Measurements from ENCODE around the gene PTGES3L. TPM values are rescaled to one million over a fixed set of nuclear protein-coding genes. Genes with fewer than 3 reads are reported as not detected.

The PTGES3L gene
- total RNA-seq, 1 experiment from 2014 or later, result 0.74 TPM

- peaks cover 3% of the 10 kb centered on the region for H3K36me3 ChIP-seq (ENCODE audit: control insufficient read depth, insufficient read depth, low read length)
- BruUV-seq (replicated peaks), result no TSS peak
- no peak for TF ChIP-seq CTCF (IDR thresholded peaks at IDR 0.05)
- TF ChIP-seq, protein P1, sequence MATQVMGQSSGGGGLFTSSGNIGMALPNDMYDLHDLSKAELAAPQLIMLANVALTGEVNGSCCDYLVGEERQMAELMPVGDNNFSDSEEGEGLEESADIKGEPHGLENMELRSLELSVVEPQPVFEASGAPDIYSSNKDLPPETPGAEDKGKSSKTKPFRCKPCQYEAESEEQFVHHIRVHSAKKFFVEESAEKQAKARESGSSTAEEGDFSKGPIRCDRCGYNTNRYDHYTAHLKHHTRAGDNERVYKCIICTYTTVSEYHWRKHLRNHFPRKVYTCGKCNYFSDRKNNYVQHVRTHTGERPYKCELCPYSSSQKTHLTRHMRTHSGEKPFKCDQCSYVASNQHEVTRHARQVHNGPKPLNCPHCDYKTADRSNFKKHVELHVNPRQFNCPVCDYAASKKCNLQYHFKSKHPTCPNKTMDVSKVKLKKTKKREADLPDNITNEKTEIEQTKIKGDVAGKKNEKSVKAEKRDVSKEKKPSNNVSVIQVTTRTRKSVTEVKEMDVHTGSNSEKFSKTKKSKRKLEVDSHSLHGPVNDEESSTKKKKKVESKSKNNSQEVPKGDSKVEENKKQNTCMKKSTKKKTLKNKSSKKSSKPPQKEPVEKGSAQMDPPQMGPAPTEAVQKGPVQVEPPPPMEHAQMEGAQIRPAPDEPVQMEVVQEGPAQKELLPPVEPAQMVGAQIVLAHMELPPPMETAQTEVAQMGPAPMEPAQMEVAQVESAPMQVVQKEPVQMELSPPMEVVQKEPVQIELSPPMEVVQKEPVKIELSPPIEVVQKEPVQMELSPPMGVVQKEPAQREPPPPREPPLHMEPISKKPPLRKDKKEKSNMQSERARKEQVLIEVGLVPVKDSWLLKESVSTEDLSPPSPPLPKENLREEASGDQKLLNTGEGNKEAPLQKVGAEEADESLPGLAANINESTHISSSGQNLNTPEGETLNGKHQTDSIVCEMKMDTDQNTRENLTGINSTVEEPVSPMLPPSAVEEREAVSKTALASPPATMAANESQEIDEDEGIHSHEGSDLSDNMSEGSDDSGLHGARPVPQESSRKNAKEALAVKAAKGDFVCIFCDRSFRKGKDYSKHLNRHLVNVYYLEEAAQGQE (IDR thresholded peaks at IDR 0.05; ENCODE audit: insufficient read depth in 1 of 2, low read depth in 2 of 2, low read length in 1 of 2), result no peak
- no peak for TF ChIP-seq TCF7L2 (IDR thresholded peaks at IDR 0.05; ENCODE audit: low read depth, low read length)
- no peak for TF ChIP-seq POLR2AphosphoS5 (IDR thresholded peaks at IDR 0.05; ENCODE audit: low read depth, low read length)
- no peak for TF ChIP-seq SIN3A (IDR thresholded peaks at IDR 0.05; ENCODE audit: borderline replicate concordance, insufficient read depth, low read depth, low read length)
- ATAC-seq, result no peak
- no peak overlapping the region for H3K4me3 ChIP-seq (ENCODE audit: low read depth in 2 of 2, low read length in 2 of 2)
- intact Hi-C loops (cut with micrococcal nuclease; ENCODE audit: unreplicated experiment) (no loop called here), in situ Hi-C loops (cut with HindIII; ENCODE audit: low pct_unique_long_range_greater_than_20kb, low sequenced_read_pairs) (no loop called here)
- DNase-seq (ENCODE audit: low read depth, low spot score), result no peak
- ChIA-PET POLR2A (no interaction called here), CTCF (no interaction called here)
- H3K9me3 ChIP-seq (ENCODE audit: control insufficient read depth, insufficient read depth, low read depth, low read length), result no peaks in the 10 kb centered on the region
- no peaks in the 10 kb centered on the region for H3K27me3 ChIP-seq (ENCODE audit: control insufficient read depth, insufficient read depth, low read length)
- H3K27ac ChIP-seq (ENCODE audit: low read length), result no peak overlapping the region
- H3K4me1 ChIP-seq (ENCODE audit: control insufficient read depth, insufficient read depth, low read length), result no peaks in the 10 kb centered on the region; the same call in 1 of the 2 replicates
Measured at GRCh38 chr17:42967925-42968324, 12.0 kb downstream of the PTGES3L start.

GRCh38 chr17:42964161-42964932 lies 15.5 kb downstream of the PTGES3L start, which contains the start of gene AARSD1:
Gene AARSD1 (minus strand): TSS chr17:42964454. CDS start chr17:42964440, 14 bp downstream.
- Histone ChIP-seq H3K4me3 (ENCODE audit: low read depth in 2 of 2, low read length in 2 of 2) (peak within 1 kb of the TSS; percentile 84 to 95), H3K4me1 (ENCODE audit: control insufficient read depth, insufficient read depth, low read length) (no peaks in the 10 kb centered on the region; the same call in 1 of the 2 replicates), H3K36me3 (ENCODE audit: control insufficient read depth, insufficient read depth, low read length) (peaks cover 5% of the 10 kb centered on the region), H3K27me3 (ENCODE audit: control insufficient read depth, insufficient read depth, low read length) (no peaks in the 10 kb centered on the region), H3K27ac (ENCODE audit: low read length) (peak within 1 kb of the TSS; percentile 89), H3K9me3 (ENCODE audit: control insufficient read depth, insufficient read depth, low read depth, low read length) (no peaks in the 10 kb centered on the region)
- BruUV-seq (replicated peaks), result no TSS peak
- intact Hi-C loops (cut with micrococcal nuclease; ENCODE audit: unreplicated experiment) (no loop called here), in situ Hi-C loops (cut with HindIII; ENCODE audit: low pct_unique_long_range_greater_than_20kb, low sequenced_read_pairs) (no loop called here)
- ATAC-seq, result peak; percentile 97
- ChIA-PET POLR2A (interaction anchor here (0.5 to 0.7 kb wide), 3 partner anchors 72 to 85 kb away, joined by 3 to 7 read pairs (median 3); no protein-coding TSS in a partner anchor), CTCF (no interaction called here)
- TF ChIP-seq POLR2AphosphoS5 (IDR thresholded peaks at IDR 0.05; ENCODE audit: low read depth, low read length), result peak; percentile 78
- TF ChIP-seq TCF7L2 (IDR thresholded peaks at IDR 0.05; ENCODE audit: low read depth, low read length), result no peak
- TF ChIP-seq SIN3A (IDR thresholded peaks at IDR 0.05; ENCODE audit: borderline replicate concordance, insufficient read depth, low read depth, low read length), result no peak
- TF ChIP-seq, protein P1 (IDR thresholded peaks at IDR 0.05; ENCODE audit: insufficient read depth in 1 of 2, low read depth in 2 of 2, low read length in 1 of 2), result no peak
- no peak for TF ChIP-seq CTCF (IDR thresholded peaks at IDR 0.05)
- peak; percentile 72 for DNase-seq (ENCODE audit: low read depth, low spot score)
